Renal cortical epithelial cell (primary cell): ENCODE data around the gene ZNF506. TPM values are rescaled to one million over a fixed set of nuclear protein-coding genes. Genes with fewer than 3 reads are reported as not detected.
"Not testable (repeated sequence)": the region's sequence is repeated elsewhere in the genome, so short reads cannot be mapped to it uniquely, and the experiment has no call there.

Experiments used
- DNase-seq: peaks from one replicate; pipeline ENCODE4 v3.0.0-alpha.2; 2011; ENCODE audit warnings: low read depth
- total RNA-seq: library from RNA; depleted of rRNA; stranded (reverse); fragments of >200 nt; gene quantifications from 2 replicates; pipeline ENCODE4 v1.2.3, GENCODE V29; 2014

The ZNF506 gene
- total RNA-seq, 1 donor from 2014 or later, result 38.4 TPM

DNA sequence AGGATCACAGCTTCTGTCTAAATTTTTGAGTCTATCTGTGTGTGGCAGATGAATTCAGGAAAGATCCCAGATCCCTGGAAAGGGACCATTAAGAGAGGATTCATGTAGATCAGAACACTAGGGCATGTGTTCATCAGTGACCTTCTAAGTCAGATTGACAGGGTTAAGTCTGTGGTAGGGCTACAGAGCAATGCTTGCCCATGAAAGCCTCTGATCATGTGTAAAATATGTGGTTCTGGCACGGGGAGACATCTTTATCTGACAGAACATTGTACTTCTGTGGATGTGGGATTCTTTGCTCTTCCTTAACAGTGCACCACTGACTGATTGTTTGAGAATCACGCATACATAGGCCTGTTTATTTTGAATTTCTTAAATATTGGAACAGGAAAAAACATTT, 42.9 kb downstream of the ZNF506 start:
- no peak for DNase-seq

GRCh38 chr19:19777692-19778091, 43.9 kb downstream of the ZNF506 start:
- no peak for DNase-seq

- peak; percentile 97 for DNase-seq
These were observed 45.1 kb downstream of the ZNF506 start for GRCh38 chr19:19776206-19777008.

GRCh38 chr19:19775891-19776205, 45.7 kb downstream of the ZNF506 start:
- DNase-seq, result peak; percentile 3

DNA sequence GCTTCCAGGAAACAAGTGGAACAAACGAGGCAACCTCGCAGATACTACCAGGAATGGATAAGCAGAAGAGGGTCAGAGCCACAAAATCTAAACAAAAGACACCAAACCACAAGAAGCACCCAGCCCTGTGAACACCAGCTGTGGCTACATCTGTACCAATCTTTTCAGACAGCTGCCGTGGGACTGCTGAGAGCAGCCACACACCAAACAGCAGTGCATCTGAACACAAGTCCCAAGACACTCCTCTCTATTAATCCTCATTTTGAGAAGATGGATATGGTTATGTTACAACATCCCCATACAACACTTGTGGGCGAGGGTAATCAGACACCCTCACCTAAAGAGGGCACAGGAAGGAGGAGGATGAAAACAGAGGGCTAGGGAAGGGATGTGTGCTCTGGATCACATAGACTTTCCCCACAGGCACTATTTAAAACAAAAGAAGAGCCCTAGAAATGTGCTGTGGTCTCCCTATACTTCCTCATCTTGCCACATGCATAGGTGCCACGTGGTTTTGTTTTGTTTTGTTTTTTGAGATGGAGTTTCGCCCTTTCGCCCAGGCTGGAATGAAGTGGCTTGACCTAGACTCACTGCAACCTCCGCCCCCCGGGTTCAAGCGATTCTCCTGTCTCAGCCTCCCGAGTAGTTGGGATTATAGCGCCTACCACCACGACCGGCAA, 47.1 kb downstream of the ZNF506 start:
- no peak for DNase-seq

DNA sequence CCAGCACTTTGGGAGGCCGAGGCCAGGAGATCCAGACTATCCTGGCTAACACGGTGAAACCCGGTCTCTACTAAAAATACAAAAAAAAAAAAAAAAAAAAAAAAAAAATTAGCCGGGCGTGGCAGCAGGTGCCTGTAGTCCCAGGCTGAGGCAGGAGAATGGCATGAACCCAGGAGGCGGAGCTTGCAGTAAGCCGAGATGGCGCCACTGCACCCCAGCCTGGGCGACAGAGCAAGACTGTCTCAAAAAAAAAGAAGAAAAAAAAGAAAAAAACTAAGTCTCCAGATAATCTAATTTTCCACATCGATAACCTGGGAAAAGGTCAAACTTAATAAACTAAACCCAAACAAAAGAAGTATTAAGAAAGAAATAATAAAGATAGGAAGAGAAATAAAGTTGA, 49.6 kb downstream of the ZNF506 start:
- DNase-seq, result not testable (repeated sequence)

GRCh38 chr19:19769971-19770370, 51.6 kb downstream of the ZNF506 start:
- not testable (repeated sequence) for DNase-seq

DNA sequence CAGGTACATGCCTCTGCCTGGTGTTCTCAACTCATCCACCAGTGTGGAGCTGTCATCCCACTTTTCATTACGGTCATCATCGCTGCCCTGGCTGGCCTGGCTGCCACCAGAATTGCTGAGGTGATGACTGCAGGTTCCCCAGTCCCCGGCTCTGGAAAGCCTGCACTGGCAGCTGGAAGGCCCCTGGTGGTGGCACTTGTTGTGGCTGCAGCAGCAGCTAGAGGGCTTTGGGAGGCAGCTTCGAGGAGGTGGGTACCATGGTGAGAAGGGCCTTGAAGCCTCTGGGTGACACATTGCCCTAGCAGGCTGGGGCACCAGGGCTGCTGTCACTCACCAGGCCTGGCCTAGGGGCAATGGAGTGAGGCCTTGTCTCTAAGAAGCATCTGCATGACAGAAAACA, 63.4 kb downstream of the ZNF506 start:
- DNase-seq, result no peak

DNA sequence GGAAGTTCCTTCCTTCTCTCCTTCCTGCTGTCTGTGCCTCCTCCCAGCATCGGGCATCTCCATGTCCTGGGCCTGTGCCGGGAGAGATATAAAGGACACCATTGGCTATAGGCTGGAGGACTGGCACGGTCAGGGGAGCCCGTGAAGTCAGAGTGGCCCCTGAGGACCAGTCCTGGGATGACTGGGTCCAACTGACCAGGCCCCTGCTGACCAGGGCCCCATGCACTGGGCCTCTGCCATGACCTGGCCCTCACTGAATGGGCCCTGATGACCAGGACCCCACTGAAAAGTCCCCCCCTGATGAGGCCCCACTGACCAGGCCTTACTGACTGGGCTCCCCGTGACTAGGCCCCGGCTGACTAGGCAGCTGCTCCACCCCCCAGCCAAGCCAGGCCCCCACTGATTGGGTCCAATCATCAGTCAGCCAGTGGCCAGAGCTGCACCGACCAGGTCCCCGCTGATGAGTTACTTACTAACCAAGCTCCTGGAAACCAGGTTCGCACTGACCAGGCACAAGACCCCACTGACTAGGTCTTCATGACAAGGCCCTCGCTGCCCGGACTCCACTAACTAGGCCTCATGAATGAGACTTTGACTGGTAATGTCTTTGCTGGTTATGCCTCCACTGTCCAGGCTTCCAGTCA, 68.7 kb downstream of the ZNF506 start:
- DNase-seq, result no peak

GRCh38 chr19:19751846-19752245, 69.7 kb downstream of the ZNF506 start:
- no peak for DNase-seq

DNA sequence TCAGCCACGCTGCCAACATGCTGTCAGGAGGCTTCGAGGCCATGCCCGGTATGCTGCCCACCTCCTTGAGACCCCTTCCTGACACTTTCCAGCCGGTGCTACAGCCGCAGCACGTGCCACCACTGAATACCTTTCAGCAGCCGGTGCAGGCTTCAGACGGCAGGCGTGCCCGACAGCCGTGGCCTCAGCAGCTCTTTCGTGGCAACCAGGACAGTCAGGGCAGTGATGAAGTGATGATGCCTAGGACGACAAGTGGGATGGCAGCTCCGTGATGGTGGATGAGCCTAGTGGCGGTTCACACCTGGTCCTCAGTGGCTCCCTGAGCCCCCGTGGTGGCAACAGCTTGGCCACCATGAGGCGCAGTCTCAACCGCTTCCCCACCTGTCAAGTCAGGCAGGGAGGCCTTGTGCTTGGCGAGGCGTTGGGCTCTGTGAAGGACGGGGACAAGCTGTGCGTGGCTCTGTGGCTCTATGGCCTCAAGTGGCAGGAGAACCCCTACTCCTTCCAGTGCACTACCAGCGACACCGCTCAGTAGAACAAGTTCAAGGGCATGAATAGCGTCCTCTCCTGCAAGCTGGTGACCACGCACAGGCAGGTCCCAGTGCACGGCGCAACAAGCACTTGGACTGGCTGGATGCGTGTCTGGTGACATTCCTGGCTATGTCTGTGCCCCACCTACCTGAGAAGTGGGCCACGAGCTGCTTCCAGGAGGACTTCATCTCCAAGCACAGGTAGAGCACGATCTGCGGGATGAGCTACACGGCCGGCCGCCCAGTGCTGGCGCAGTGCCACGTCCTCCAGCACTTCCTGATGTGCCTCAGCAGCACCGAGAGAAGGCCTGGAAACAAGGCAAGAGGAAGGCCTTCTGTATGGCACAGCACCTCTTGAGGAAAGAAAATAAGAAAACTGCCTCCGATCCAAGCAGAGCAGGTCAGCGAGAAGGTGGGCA, 70.4 kb downstream of the ZNF506 start:
- DNase-seq, result no peak

DNA sequence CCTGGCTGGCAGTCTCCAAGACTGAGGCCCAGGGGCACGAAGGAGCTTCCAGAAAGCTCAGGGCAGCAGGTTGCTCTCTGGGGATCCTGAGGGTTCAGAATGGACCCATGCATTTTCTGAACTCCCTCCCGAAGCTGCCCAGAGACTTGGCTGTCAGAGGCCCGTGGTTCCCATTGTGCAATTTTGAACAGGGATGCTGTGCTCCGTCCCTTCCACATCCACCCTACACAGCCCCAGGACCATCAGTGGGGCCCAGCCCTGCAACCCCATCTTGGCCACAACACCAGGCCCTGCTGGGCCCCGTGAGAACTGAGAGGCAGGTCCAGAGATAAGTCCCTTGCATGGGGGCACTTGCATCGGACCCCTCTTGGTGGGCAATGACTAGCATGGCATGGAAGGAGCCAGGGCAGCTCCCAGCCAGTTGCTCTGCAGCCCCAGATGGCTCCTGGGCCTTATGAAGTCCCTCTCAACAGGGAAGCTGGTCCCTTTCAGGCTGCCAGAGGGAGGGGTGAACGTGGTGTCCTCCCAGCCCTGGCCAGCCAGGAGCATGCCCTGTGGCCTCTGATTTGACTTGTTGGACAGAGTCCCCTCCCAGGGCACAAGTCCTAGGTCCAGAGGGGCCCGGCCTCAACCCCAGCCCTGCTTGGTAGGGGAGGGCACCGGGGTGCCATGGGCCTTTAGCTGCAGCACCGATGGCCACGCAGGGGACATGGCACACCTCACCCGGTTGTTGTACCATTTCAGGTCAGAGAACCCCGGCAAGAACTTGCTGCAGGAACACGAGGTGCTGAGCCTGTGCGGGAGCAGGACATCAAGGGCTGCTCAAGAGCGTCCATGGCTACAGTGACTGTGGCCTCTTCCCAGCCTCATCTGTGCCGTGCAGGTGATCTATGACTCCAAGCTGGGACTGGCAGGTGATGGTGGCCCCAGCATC, 71.4 kb downstream of the ZNF506 start:
- no peak for DNase-seq

GRCh38 chr19:19749117-19749907, 72.2 kb downstream of the ZNF506 start:
- DNase-seq, result no peak

- no peak for DNase-seq
These were observed 73.2 kb downstream of the ZNF506 start for GRCh38 chr19:19748249-19748938.

GRCh38 chr19:19747357-19748220, 74.0 kb downstream of the ZNF506 start:
- no peak for DNase-seq

GRCh38 chr19:19746286-19747213, 75.0 kb downstream of the ZNF506 start:
- DNase-seq, result no peak
